Neural progenitor cell (in vitro differentiated cells): ENCODE results near the gene ZNF83. TPM values are rescaled to one million over a fixed set of nuclear protein-coding genes. Genes with fewer than 3 reads are reported as not detected.
A peak's percentile ranks its signal among the peaks of the same experiment; 100 is the strongest.
"Not testable (repeated sequence)": the region's sequence is repeated elsewhere in the genome, so short reads cannot be mapped to it uniquely, and the experiment has no call there.

Source experiments
- DNase-seq: peaks from one replicate; pipeline ENCODE4 v3.0.0-alpha.2; 2016; ENCODE audit warnings: low spot score
- H2AFZ ChIP-seq: fragments of 200-600 bp; sonication (generic); replicated peaks from 2 replicates; pipeline ENCODE4 v1.6.1; 2016; ENCODE audit warnings: antibody characterized with exemption
- H3F3A ChIP-seq: fragments of 200-600 bp; sonication (generic); 2 replicates; pipeline ENCODE4 v1.6.1; 2016; ENCODE audit warnings: antibody characterized with exemption, low read depth
- H3K27ac ChIP-seq: fragments of 200-600 bp; sonication (generic); 2 replicates; pipeline ENCODE4 v1.5.1; 2016; ENCODE audit warnings: mild to moderate bottlenecking
- H3K27me3 ChIP-seq: fragments of 200-600 bp; sonication (generic); 2 replicates; pipeline ENCODE4 v1.6.1; 2016; ENCODE audit warnings: mild to moderate bottlenecking, moderate library complexity
- H3K36me3 ChIP-seq: fragments of 200-600 bp; sonication (generic); 2 replicates; pipeline ENCODE4 v1.5.1; 2016
- H3K4me1 ChIP-seq: fragments of 200-600 bp; sonication (generic); 2 replicates; pipeline ENCODE4 v1.6.1; 2016; ENCODE audit warnings: mixed run types
- H3K4me2 ChIP-seq: fragments of 200-600 bp; sonication (generic); 2 replicates; pipeline ENCODE4 v1.6.1; 2016
- H3K4me3 ChIP-seq: fragments of 200-600 bp; sonication (generic); 2 replicates; pipeline ENCODE4 v1.5.1; 2016
- H3K79me2 ChIP-seq: fragments of 200-600 bp; sonication (generic); 2 replicates; pipeline ENCODE4 v1.6.1; 2016; ENCODE audit warnings: low read depth
- H3K9ac ChIP-seq: fragments of 200-600 bp; sonication (generic); 2 replicates; pipeline ENCODE4 v1.6.1; 2016
- H3K9me3 ChIP-seq: fragments of 200-600 bp; sonication (generic); 2 replicates; pipeline ENCODE4 v1.5.1; 2016; ENCODE audit warnings: low read depth
- H4K20me1 ChIP-seq: fragments of 200-600 bp; sonication (generic); 2 replicates; pipeline ENCODE4 v1.6.1; 2016; ENCODE audit warnings: low read depth
- H3K27ac Mint-ChIP-seq: 3 replicates; pipeline ENCODE4 v1.8.0; 2021; ENCODE audit warnings: mixed read lengths
- H3K27me3 Mint-ChIP-seq: 2 replicates; pipeline ENCODE4 v1.8.0; 2022; ENCODE audit warnings: low read depth, mild to moderate bottlenecking, inconsistent platforms, moderate library complexity, mixed read lengths; ENCODE audit not compliant: insufficient read depth
- H3K36me3 Mint-ChIP-seq: 3 replicates; pipeline ENCODE4 v1.8.0; 2021; ENCODE audit warnings: mixed read lengths
- H3K4me1 Mint-ChIP-seq: 3 replicates; pipeline ENCODE4 v1.8.0; 2021; ENCODE audit warnings: mixed read lengths
- H3K4me3 Mint-ChIP-seq: 3 replicates; pipeline ENCODE4 v1.8.0; 2021; ENCODE audit warnings: mild to moderate bottlenecking, moderate library complexity, mixed read lengths
- H3K9me3 Mint-ChIP-seq: 3 replicates; pipeline ENCODE4 v1.8.0; 2020; ENCODE audit warnings: mixed read lengths
- EZH2 ChIP-seq: fragments of 200-600 bp; sonication (generic); IDR thresholded peaks from 2 replicates; pipeline ENCODE4 v1.6.1; 2017; ENCODE audit warnings: antibody characterized with exemption, mild to moderate bottlenecking, moderate library complexity
- EZH2phosphoT487 ChIP-seq: fragments of 200-600 bp; sonication (generic); IDR thresholded peaks from 2 replicates; pipeline ENCODE4 v1.6.1; 2017; ENCODE audit warnings: antibody characterized with exemption
- total RNA-seq: library from RNA; depleted of rRNA; stranded (reverse); fragments of >200 nt; gene quantifications from 2 replicates; pipeline ENCODE4 v1.2.3, GENCODE V29; 2015; ENCODE audit warnings: low replicate concordance
- TF ChIP-seq, protein P1 (sequence below): fragments of 200-600 bp; sonication (generic); IDR thresholded peaks from 2 replicates; pipeline ENCODE4 v1.5.1; 2017; ENCODE audit warnings: antibody characterized with exemption, mild to moderate bottlenecking

ZNF83 gene
- total RNA-seq, 1 donor from 2014 or later, result 76.2 TPM

DNA sequence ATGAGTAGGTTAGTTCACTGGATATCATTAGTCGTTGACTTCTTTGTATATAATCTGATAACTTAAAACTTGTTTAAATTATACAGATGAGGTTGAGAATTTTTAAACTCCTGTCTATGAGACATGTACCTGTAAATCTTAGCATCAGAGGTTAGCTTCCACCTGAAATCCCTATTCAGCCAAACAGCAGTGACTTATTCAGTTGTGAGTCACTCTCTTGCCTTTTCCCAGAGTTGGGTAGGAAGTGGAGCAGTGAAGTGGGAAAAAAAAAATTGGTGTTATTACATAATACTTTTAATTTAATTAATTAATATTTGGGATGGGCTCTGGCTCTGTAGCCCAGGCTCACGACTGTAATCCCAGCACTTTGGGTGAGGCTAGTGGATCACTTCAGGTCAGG, 35.2 kb downstream of the ZNF83 start:
- DNase-seq, result no peak
- Histone ChIP-seq H3F3A (peaks cover 19% of the 10 kb centered on the region), H3K4me1 (peaks cover 8% of the 10 kb centered on the region), H3K4me3 (no peak overlapping the region), H3K79me2 (peaks cover 27% of the 10 kb centered on the region), H3K9ac (no peak overlapping the region), H3K27me3 (no peaks in the 10 kb centered on the region), H3K36me3 (no peaks in the 10 kb centered on the region), H3K4me2 (no peak overlapping the region), H2AFZ (no peak overlapping the region), H3K9me3 (no peaks in the 10 kb centered on the region), H3K27ac (no peak overlapping the region), H4K20me1 (peaks cover 5% of the 10 kb centered on the region)
- Mint-ChIP-seq H3K27me3 (no peaks in the 10 kb centered on the region), H3K9me3 (peaks cover 40% of the 10 kb centered on the region), H3K4me3 (no peak overlapping the region), H3K4me1 (peaks cover 9% of the 10 kb centered on the region), H3K27ac (no peak overlapping the region), H3K36me3 (peaks cover 29% of the 10 kb centered on the region)
- TF ChIP-seq EZH2, result no peak
- no peak for TF ChIP-seq EZH2phosphoT487
- TF ChIP-seq, protein P1, sequence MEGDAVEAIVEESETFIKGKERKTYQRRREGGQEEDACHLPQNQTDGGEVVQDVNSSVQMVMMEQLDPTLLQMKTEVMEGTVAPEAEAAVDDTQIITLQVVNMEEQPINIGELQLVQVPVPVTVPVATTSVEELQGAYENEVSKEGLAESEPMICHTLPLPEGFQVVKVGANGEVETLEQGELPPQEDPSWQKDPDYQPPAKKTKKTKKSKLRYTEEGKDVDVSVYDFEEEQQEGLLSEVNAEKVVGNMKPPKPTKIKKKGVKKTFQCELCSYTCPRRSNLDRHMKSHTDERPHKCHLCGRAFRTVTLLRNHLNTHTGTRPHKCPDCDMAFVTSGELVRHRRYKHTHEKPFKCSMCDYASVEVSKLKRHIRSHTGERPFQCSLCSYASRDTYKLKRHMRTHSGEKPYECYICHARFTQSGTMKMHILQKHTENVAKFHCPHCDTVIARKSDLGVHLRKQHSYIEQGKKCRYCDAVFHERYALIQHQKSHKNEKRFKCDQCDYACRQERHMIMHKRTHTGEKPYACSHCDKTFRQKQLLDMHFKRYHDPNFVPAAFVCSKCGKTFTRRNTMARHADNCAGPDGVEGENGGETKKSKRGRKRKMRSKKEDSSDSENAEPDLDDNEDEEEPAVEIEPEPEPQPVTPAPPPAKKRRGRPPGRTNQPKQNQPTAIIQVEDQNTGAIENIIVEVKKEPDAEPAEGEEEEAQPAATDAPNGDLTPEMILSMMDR, result no peak

DNA sequence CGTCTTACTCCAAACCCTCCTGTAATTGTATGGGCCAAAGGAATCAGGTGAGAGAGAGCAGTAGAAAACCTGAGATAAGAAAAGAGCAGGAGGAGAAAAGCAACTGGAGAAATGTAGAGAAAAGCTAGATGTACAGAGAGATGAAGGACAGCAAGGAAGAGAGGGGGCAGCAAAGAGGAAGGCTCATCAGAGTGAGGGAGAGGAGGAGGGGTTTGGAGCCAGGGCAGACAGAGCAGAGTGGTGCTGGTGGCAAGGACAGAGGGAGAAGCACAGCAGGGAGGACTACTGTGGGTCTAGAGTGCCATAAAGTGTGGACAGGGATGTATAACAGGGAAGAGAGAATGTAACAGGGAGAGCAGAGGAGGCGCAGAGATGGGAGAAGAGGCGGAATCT, 36.2 kb downstream of the ZNF83 start:
- Mint-ChIP-seq H3K36me3 (peaks cover 35% of the 10 kb centered on the region), H3K4me3 (peak overlapping the region; percentile 88), H3K9me3 (peaks cover 44% of the 10 kb centered on the region)
- H3K27me3 ChIP-seq, H3K27me3 Mint-ChIP-seq, H3K36me3 ChIP-seq, H3K27ac Mint-ChIP-seq, H4K20me1 ChIP-seq, H3K9me3 ChIP-seq, H3K27ac ChIP-seq, H3K4me1 Mint-ChIP-seq, H3K9ac ChIP-seq, H3K4me1 ChIP-seq: not testable (repeated sequence)
- peak; percentile 33 for DNase-seq
- H3K4me2 ChIP-seq, result peak overlapping the region; percentile 85
- peak overlapping the region; percentile 77 for H3K4me3 ChIP-seq
- H3F3A ChIP-seq, result peaks cover 19% of the 10 kb centered on the region
- peak overlapping the region; percentile 81 for H2AFZ ChIP-seq
- H3K79me2 ChIP-seq, result peaks cover 21% of the 10 kb centered on the region
- TF ChIP-seq, protein P1, result peak; percentile 37

DNA sequence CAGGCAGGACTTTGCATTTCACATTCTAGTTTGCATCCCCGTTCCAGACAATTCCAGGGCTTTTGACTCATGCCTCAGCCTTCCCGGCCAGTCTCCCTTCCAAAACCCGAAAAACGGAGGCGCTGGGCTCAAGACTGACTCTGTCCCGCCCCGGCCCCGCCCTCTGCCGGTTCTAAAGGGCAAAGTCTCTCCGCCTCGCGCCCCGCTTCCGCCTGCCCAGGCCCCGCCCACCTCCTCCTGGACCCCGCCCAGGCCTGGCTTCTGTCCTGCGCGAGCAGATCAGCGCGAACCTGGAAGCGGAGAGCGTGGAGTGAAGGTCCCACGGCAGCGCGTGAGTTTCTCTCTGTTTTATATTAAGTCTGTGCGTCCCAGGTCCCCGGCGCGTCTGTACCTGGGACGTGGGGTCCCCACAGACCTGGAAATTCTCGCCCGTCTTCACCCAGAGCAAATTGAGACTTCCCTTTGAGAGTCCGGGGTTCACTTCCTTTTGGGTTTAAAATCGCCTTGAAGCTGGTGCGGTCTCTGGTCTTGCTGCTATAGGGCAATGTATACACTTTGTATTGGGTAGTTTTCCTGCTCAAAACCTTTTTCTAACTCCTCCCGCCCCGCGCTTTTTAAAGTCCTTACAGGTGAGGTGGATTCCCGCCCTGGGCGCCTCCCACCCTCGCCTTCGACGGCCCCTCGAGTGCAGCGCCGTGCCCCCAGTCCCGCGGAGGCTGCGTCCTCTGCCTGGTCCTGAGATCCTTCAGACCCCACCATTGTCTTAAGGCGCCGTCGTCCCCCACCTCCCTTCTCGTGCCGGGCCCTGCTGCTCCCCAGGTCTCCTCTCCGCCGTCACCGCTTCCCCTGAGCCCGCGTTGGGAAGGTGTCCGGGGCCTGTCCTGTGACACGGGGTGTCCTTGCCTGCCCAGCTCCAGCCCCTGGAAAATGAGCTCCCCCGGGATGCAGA, 36.9 kb downstream of the ZNF83 start:
- Mint-ChIP-seq H3K27me3 (peaks cover 2% of the 10 kb centered on the region), H3K27ac (no peak overlapping the region), H3K4me3 (peak overlapping the region; percentile 88), H3K4me1 (peaks cover 9% of the 10 kb centered on the region), H3K9me3 (peaks cover 44% of the 10 kb centered on the region), H3K36me3 (peaks cover 35% of the 10 kb centered on the region)
- Histone ChIP-seq H3K9me3 (no peaks in the 10 kb centered on the region), H3F3A (peaks cover 19% of the 10 kb centered on the region), H3K27ac (no peak overlapping the region), H3K4me1 (peaks cover 8% of the 10 kb centered on the region), H3K27me3 (no peaks in the 10 kb centered on the region), H3K4me2 (peak overlapping the region; percentile 85), H3K79me2 (peaks cover 21% of the 10 kb centered on the region), H3K36me3 (no peaks in the 10 kb centered on the region), H3K4me3 (peak overlapping the region; percentile 77), H2AFZ (peak overlapping the region; percentile 81), H4K20me1 (no peaks in the 10 kb centered on the region), H3K9ac (peak overlapping the region; percentile 10)
- TF ChIP-seq, protein P1, result peak; percentile 51
- TF ChIP-seq EZH2, result peak; percentile 28
- no peak for TF ChIP-seq EZH2phosphoT487
- peak; percentile 97 for DNase-seq
